Measurements from ENCODE around the gene OR2V1. TPM values are rescaled to one million over a fixed set of nuclear protein-coding genes. Genes with fewer than 3 reads are reported as not detected.
"Not testable (repeated sequence)": the region's sequence is repeated elsewhere in the genome, so short reads cannot be mapped to it uniquely, and the experiment has no call there.

Gene OR2V1
- total RNA-seq, 6 donors from 2014 or later: not detected

DNA sequence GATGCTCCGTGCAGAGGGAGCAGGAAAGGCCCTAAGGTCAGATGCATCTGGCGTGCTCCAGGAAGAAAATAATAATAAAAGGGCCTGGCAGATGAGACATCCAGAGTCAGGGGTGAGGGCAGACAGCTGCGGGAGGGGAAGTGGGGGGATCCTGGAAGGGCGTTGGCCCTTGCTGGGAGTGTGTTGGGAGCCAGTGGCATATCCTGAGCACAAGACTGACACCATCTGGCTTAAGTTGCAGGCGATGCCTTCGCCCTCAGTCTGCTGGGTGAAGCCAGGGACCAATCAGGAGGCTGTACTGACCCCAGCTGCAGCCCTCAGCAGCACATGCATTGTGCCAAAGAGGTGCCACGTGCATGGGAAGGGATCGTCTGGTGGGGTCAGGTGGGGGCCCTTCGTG lies 20.2 kb upstream of the OR2V1 start:
- DNase-seq (no peak), ATAC-seq (ENCODE audit: low FRiP score in 2 of 2) (peak in 1 of 2 donors; percentile 28)
- H3K4me3 ChIP-seq: no peak overlapping the region
- peak in 1 of 6 experiments; percentile 14 for TF ChIP-seq CTCF (IDR thresholded peaks at IDR 0.05)
- TF ChIP-seq EP300 (IDR thresholded peaks at IDR 0.05): no peak
- no peak for TF ChIP-seq POLR2AphosphoS5 (IDR thresholded peaks at IDR 0.05)
- no peak for TF ChIP-seq POLR2A (IDR thresholded peaks at IDR 0.05)
- H3K9me3 ChIP-seq: no peaks in the 10 kb centered on the region
- H3K4me1 ChIP-seq: no peaks in the 10 kb centered on the region
- no peaks in the 10 kb centered on the region for H3K27me3 ChIP-seq
- H3K36me3 ChIP-seq: no peaks in the 10 kb centered on the region
- WGBS, 2 donors: 32 to 45% methylated on average over 4 to 9 of the region's 9 CpGs
- no peak overlapping the region for H3K27ac ChIP-seq

DNA sequence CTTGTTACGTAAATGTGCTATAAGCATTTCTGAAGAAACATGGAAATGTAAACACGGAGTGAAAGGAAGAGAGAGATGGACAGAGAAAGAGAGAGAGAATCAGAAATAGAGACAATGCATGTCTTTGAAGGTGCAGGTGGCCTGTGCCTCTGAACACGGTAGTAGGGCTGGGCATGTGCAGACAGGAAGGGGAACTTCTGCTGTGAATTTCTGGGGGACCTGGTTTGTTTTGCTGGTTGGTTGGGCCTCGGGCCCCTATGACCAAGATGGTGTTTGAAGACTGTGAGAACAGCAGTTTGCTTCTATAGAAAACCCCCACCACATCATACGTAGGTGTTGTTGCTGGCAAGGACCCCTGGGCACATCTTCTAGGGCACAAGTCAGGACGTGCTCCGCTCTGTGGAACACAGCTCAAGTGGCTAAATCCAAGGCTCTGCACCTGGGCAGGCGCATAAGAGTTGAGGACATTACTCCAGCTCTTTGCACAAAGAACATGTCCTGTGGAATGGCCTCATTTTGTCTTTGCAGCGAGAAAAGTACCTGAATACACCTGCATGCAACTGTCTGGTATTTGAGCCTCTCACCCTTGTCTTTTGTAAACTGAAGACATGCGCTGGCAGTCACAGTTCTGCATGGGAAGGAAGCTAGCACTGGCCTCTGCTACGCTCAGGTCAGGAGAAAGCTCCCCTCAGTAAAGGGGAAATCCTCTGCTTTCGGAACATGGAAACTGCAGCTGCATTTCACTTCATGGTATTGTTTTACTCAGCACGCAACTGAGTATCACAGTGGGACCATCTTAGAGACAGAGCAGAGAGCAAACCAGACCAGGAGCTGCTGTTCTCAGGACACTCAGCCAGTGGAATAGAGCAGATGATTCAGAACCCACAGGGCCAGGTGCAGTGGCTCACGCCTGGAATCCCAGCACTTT lies 19.1 kb upstream of the OR2V1 start:
- no peak for TF ChIP-seq CTCF (IDR thresholded peaks at IDR 0.05)
- TF ChIP-seq POLR2AphosphoS5 (IDR thresholded peaks at IDR 0.05): no peak
- no peak for TF ChIP-seq POLR2A (IDR thresholded peaks at IDR 0.05)
- TF ChIP-seq EP300 (IDR thresholded peaks at IDR 0.05): no peak

GRCh38 chr5:181149355-181149754 lies 18.4 kb upstream of the OR2V1 start:
- Histone ChIP-seq H3K27me3 (no peaks in the 10 kb centered on the region), H3K4me3 (no peak overlapping the region), H3K9me3 (no peaks in the 10 kb centered on the region), H3K27ac (no peak overlapping the region), H3K36me3 (no peaks in the 10 kb centered on the region), H3K4me1 (no peaks in the 10 kb centered on the region)
- TF ChIP-seq POLR2A (IDR thresholded peaks at IDR 0.05) (no peak), EP300 (IDR thresholded peaks at IDR 0.05) (no peak), POLR2AphosphoS5 (IDR thresholded peaks at IDR 0.05) (no peak), CTCF (IDR thresholded peaks at IDR 0.05) (no peak)
- WGBS, 2 donors: 73 to 85% methylated on average over 6 of the region's 6 CpGs
- ATAC-seq (ENCODE audit: low FRiP score in 2 of 2) (no peak), DNase-seq (no peak)

More for the DNA sequence above, 19.1 kb upstream of the OR2V1 start:
- Histone ChIP-seq H3K27ac (no peak overlapping the region), H3K4me3 (no peak overlapping the region), H3K36me3 (no peaks in the 10 kb centered on the region), H3K4me1 (no peaks in the 10 kb centered on the region), H3K27me3 (no peaks in the 10 kb centered on the region), H3K9me3 (no peaks in the 10 kb centered on the region)
- DNase-seq (no peak), ATAC-seq (ENCODE audit: low FRiP score in 2 of 2) (no peak)
- WGBS, 2 donors: 81 to 82% methylated on average over 14 of the region's 14 CpGs

- H3K27ac ChIP-seq; H3K27me3 ChIP-seq; H3K4me3 ChIP-seq; H3K36me3 ChIP-seq; DNase-seq; H3K9me3 ChIP-seq; ATAC-seq (ENCODE audit: low FRiP score in 2 of 2); H3K4me1 ChIP-seq: not testable (repeated sequence)
- WGBS, 2 donors: 60 to 65% methylated on average over 5 to 7 of the region's 7 CpGs
Measured at GRCh38 chr5:181146927-181147636, 16.1 kb upstream of the OR2V1 start, which contains the start of gene OR2V2. Gene OR2V2, plus strand, starts transcription at chr5:181147586. Its CDS starts 7,357 bp downstream, at chr5:181154943.

- ATAC-seq (ENCODE audit: low FRiP score in 2 of 2) (no peak), DNase-seq (no peak)
- Histone ChIP-seq H3K36me3 (no peaks in the 10 kb centered on the region), H3K27me3 (no peaks in the 10 kb centered on the region), H3K27ac (no peak overlapping the region), H3K4me1 (no peaks in the 10 kb centered on the region), H3K9me3 (no peaks in the 10 kb centered on the region), H3K4me3 (no peak overlapping the region)
- WGBS, 2 donors: 48 to 51% methylated on average over 1 of the region's 1 CpG
- TF ChIP-seq POLR2AphosphoS5 (IDR thresholded peaks at IDR 0.05) (no peak), POLR2A (IDR thresholded peaks at IDR 0.05) (no peak), CTCF (IDR thresholded peaks at IDR 0.05) (no peak), EP300 (IDR thresholded peaks at IDR 0.05) (no peak)
Measured at GRCh38 chr5:181145133-181145532, 14.2 kb upstream of the OR2V1 start.

All from upper lobe of left lung (tissue), 6 donors.